ENCODE results near the gene RAB3C. TPM values are rescaled to one million over a fixed set of nuclear protein-coding genes. Genes with fewer than 3 reads are reported as not detected.

Gene RAB3C
- total RNA-seq, 1 donor from 2014 or later = 0.20 TPM

Other genes with a start within 250 kb of the RAB3C start
- gene PLK2, start 123.0 kb upstream of the RAB3C start, total RNA-seq = 801 and 852 TPM in 2 replicates
- gene GAPT, start 91.6 kb upstream of the RAB3C start, total RNA-seq = not detected in 2 replicates